ENCODE results near the gene ZNF117. TPM values are rescaled to one million over a fixed set of nuclear protein-coding genes. Genes with fewer than 3 reads are reported as not detected.
A peak's percentile ranks its signal among the peaks of the same experiment; 100 is the strongest.

The ZNF117 gene
- total and polyA plus RNA-seq, 9 of the 15 experiments (the other 6 are each of a cell fraction or from before 2014, with no cell fraction given), result 2.5 to 18.9 (median 14.1) TPM

- no peak for TF ChIP-seq IRF2 (CRISPR knock-in tag; IDR thresholded peaks at IDR 0.05)
- TF ChIP-seq MYC (IDR thresholded peaks at IDR 0.05; ENCODE audit: low read depth, low read length), result no peak; the same call in 1 of the 2 replicates
- TF ChIP-seq MYC (CRISPR knock-in tag; IDR thresholded peaks at IDR 0.05; ENCODE audit: borderline replicate concordance, low read depth), result 0 out of 2 replicates have a peak, but pooled peaks have one; percentile 41
- TF ChIP-seq THAP7 (CRISPR knock-in tag; IDR thresholded peaks at IDR 0.05), result no peak
- TF ChIP-seq ZBTB40 (IDR thresholded peaks at IDR 0.05), result no peak; the same call in 1 of the 2 replicates
- TF ChIP-seq ZBTB40 (CRISPR knock-in tag; IDR thresholded peaks at IDR 0.05), result no peak
- TF ChIP-seq NFIX (CRISPR knock-in tag; IDR thresholded peaks at IDR 0.05; ENCODE audit: low read depth), result no peak
- no peak for TF ChIP-seq DDX20 (tag; IDR thresholded peaks at IDR 0.05; ENCODE audit: low read depth)
- TF ChIP-seq MYNN (IDR thresholded peaks at IDR 0.05), result no peak
- TF ChIP-seq MYNN (CRISPR knock-in tag; IDR thresholded peaks at IDR 0.05), result no peak
- no peak for TF ChIP-seq MTA1 (IDR thresholded peaks at IDR 0.05; ENCODE audit: borderline replicate concordance)
- TF ChIP-seq ZNF586 (CRISPR knock-in tag; conservative IDR thresholded peaks at IDR 0.05), result no peak
- peak; percentile 12; the same call in 1 of the 2 replicates for TF ChIP-seq HCFC1 (IDR thresholded peaks at IDR 0.05; ENCODE audit: low read depth, low read length)
- TF ChIP-seq RFX5 (IDR thresholded peaks at IDR 0.05; ENCODE audit: low read depth, low read length), result no peak
- TF ChIP-seq KLF16 (IDR thresholded peaks at IDR 0.05), result peak; percentile 51; the same call in 1 of the 2 replicates
- TF ChIP-seq, protein P1, sequence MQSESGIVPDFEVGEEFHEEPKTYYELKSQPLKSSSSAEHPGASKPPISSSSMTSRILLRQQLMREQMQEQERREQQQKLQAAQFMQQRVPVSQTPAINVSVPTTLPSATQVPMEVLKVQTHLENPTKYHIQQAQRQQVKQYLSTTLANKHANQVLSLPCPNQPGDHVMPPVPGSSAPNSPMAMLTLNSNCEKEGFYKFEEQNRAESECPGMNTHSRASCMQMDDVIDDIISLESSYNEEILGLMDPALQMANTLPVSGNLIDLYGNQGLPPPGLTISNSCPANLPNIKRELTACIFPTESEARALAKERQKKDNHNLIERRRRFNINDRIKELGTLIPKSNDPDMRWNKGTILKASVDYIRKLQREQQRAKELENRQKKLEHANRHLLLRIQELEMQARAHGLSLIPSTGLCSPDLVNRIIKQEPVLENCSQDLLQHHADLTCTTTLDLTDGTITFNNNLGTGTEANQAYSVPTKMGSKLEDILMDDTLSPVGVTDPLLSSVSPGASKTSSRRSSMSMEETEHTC (IDR thresholded peaks at IDR 0.05), result no peak
These were observed 15.5 kb upstream of the ZNF117 start, which contains the start of gene ERV3-1 (continued) for GRCh38 chr7:65006094-65006992.

Data from K562 (cell line).